Left renal cortex interstitium (tissue), 4 donors: Measurements from ENCODE around the gene DGKH. TPM values are rescaled to one million over a fixed set of nuclear protein-coding genes. Genes with fewer than 3 reads are reported as not detected.

ENCODE experiments used
- DNase-seq, 4 donors: peaks; one replicate each; pipeline ENCODE4 v3.0.0-alpha.2; 2013; ENCODE audit warnings: low read depth in 4 of 4, low spot score in 2 of 4, missing footprints in 1 of 4
- polyA plus RNA-seq, 4 donors: library from polyadenylated mRNA; unstranded; fragments of 120-200 nt; gene quantifications; one replicate each; pipeline ENCODE4 v1.2.1, GENCODE V29; 2013; ENCODE audit not compliant: insufficient read length in 4 of 4

The DGKH gene
- polyA plus RNA-seq, 4 donors, result 4.2 to 11.4 (median 6.7) TPM

GRCh38 chr13:42039946-42040729 lies 8.3 kb upstream of the DGKH start:
- peak in 2 of 4 donors; percentile 74 to 80 for DNase-seq

GRCh38 chr13:42040730-42041010 lies 7.8 kb upstream of the DGKH start:
- DNase-seq, result no peak

GRCh38 chr13:42041011-42041683 lies 7.3 kb upstream of the DGKH start:
- DNase-seq, result peak in 1 of 4 donors; percentile 46

GRCh38 chr13:42041684-42042035 lies 6.8 kb upstream of the DGKH start:
- DNase-seq, result peak in 1 of 4 donors; percentile 50

GRCh38 chr13:42043676-42044075 lies 4.8 kb upstream of the DGKH start:
- DNase-seq, result no peak

- DNase-seq, result no peak
Measured at GRCh38 chr13:42046448-42046847, 2.0 kb upstream of the DGKH start.

GRCh38 chr13:42047561-42048341 lies 697 bp upstream of the DGKH start:
- peak in 2 of 4 donors; percentile 61 to 75 for DNase-seq

- peak in 1 of 4 donors; percentile 56 for DNase-seq
Measured at GRCh38 chr13:42048684-42049453, 421 bp downstream of the DGKH start.

- no peak for DNase-seq
Measured at GRCh38 chr13:42049454-42049813, 986 bp downstream of the DGKH start.

GRCh38 chr13:42054798-42055499 lies 6.5 kb downstream of the DGKH start:
- no peak for DNase-seq

- no peak for DNase-seq
Measured at GRCh38 chr13:42055500-42056085, 7.1 kb downstream of the DGKH start.

GRCh38 chr13:42056146-42056545 lies 7.7 kb downstream of the DGKH start:
- no peak for DNase-seq

GRCh38 chr13:42056583-42056982 lies 8.1 kb downstream of the DGKH start:
- DNase-seq, result no peak

- DNase-seq, result no peak
Measured at GRCh38 chr13:42057918-42058530, 9.6 kb downstream of the DGKH start.

GRCh38 chr13:42061943-42062342 lies 13.5 kb downstream of the DGKH start:
- no peak for DNase-seq

GRCh38 chr13:42063105-42063504 lies 14.7 kb downstream of the DGKH start:
- DNase-seq, result no peak

- no peak for DNase-seq
Measured at GRCh38 chr13:42064259-42064658, 15.8 kb downstream of the DGKH start.

GRCh38 chr13:42064966-42065365 lies 16.5 kb downstream of the DGKH start:
- DNase-seq, result no peak

- no peak for DNase-seq
Measured at GRCh38 chr13:42065414-42065813, 17.0 kb downstream of the DGKH start.

- DNase-seq, result no peak
Measured at GRCh38 chr13:42066542-42066941, 18.1 kb downstream of the DGKH start.
